Measurements from ENCODE around the gene OPA1.

GRCh38 chr3:193553586-193553985 is 39.4 kb upstream of the OPA1 start:
- TF ChIP-seq ZNF274 (IDR thresholded peaks at IDR 0.05; ENCODE audit: low read depth, low read length) (no peak), CTCF (IDR thresholded peaks at IDR 0.05 in 2 of 3, conservative IDR thresholded peaks at IDR 0.05 in 1 of 3; ENCODE audit: borderline replicate concordance in 1 of 3, insufficient read depth in 1 of 3, low read depth in 2 of 3, low read length in 2 of 3) (no peak), EZH2 (IDR thresholded peaks at IDR 0.05) (no peak), EGR1 (IDR thresholded peaks at IDR 0.05; ENCODE audit: low read depth) (no peak), POLR2A (IDR thresholded peaks at IDR 0.05; ENCODE audit: borderline replicate concordance, extremely low read depth, insufficient read depth, insufficient read length) (no peak)

All from HCT116 (cell line).